HG02938 (cell line): ENCODE measurements around the gene RILPL1.
"Not testable (repeated sequence)": the region's sequence is repeated elsewhere in the genome, so short reads cannot be mapped to it uniquely, and the experiment has no call there.

Experiments
- ATAC-seq: cut with Tn5 transposase; IDR thresholded peaks from one replicate; pipeline ENCODE4 v1.9.1; 2021; ENCODE audit warnings: mild to moderate bottlenecking, moderate library complexity; ENCODE audit not compliant: unreplicated experiment

RILPL1 gene

DNA sequence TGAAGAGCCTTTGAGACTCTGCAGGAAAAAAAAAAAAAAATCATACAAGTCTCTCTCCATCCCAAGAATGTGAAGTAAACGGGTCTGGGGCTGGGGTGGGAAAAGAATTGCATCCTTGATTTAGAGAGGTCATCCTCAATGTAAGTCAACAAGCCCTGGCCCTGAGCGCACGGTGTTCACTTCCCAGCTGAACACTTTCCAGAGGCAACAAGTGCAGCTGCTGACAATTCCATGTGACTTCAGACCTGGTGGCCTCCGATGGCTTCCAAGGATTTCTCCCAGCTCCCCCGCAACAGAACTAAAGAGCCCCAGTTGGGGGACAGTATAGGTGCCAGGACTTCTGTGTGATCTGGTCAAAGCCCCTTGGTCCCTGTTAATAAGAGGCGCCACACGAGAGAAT lies 2.4 kb downstream of the RILPL1 start:
- ATAC-seq = no peak

- ATAC-seq = no peak
These were observed 2.9 kb downstream of the RILPL1 start for GRCh38 chr12:123530668-123531067.

DNA sequence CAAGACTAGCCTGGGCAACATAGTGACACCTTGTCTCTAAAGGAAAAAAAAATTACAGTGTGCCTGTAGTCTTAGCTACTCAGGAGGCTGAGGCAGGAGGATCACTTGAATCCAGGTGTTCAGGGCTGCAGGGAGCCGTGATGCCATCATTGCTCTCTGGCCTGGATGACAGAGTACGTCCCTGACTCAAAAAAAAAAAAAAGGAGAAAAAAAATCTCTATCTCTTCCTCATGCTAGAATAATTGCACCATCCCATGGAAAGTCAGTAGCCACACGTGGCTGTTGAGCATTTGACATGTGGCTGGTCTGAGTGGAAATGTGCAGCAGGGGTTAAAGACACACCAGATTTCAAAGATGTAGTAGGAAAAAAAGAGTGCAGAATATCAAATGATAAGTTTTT lies 3.8 kb downstream of the RILPL1 start:
- ATAC-seq = no peak

GRCh38 chr12:123528858-123529257 lies 4.7 kb downstream of the RILPL1 start:
- no peak for ATAC-seq

DNA sequence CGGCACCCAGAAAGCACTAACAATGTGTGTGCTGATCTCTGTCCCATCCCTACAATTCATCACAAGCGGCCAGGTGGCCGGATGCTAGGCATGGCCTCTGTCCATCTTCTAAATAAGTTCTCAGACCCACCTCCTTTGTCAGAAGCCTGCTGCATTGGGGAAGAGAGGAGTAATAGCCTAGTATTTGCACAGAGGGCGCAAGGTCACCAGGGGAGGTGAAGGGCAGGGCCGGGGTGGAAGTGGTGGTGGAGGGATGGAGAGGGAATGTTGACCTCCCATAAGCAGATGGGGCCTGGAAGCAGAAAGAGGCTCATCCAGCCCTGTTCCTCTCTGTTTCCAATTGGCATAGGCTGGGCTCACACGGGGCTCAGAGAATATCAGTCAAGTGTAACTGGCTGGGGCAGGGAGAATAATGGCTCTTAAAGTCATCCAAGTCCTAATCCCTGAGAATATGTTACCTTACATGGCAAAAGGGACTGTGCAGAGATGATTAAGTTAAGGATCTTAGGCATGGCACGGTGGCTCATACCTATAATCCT lies 6.9 kb downstream of the RILPL1 start:
- no peak for ATAC-seq

DNA sequence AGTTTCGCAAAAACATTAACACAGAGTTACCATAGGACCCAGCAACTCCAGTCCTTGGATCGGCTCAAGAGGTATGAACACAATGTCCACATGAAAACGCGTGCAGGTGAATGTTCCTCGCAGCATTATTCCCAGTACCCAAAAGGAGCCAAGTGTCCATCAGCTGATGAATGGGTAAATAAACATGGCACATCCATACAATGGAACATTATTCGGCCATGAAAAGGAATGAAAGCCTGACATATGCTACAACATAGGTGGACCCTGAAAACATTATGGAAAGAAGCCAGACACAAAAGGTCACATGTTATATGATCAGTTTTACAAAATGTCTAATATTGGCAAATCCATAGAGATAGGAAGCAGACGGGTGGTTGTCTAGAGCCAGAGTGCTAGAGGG lies 9.1 kb downstream of the RILPL1 start:
- ATAC-seq = no peak

DNA sequence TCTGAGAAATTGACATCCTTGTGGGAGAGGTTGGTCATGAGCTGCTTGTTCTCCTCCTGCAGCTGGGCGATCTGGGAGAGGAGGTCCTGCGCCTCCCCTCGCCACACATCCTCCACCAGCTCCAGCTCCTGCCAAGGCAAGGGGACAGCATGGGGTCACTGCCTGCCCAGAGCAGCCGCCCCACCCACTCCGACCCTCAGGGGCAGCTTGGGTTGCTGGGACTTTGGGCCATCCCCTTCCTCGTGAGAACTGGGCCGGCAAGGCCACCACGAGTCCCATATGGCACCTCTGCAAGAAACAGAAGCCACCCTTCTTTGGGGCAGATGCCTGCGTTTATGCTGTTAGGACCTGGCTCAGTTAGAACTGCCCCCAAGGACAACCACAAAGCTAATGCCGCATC lies 10.0 kb downstream of the RILPL1 start:
- ATAC-seq = no peak

- no peak for ATAC-seq
These were observed 11.4 kb downstream of the RILPL1 start for GRCh38 chr12:123522164-123522563.

DNA sequence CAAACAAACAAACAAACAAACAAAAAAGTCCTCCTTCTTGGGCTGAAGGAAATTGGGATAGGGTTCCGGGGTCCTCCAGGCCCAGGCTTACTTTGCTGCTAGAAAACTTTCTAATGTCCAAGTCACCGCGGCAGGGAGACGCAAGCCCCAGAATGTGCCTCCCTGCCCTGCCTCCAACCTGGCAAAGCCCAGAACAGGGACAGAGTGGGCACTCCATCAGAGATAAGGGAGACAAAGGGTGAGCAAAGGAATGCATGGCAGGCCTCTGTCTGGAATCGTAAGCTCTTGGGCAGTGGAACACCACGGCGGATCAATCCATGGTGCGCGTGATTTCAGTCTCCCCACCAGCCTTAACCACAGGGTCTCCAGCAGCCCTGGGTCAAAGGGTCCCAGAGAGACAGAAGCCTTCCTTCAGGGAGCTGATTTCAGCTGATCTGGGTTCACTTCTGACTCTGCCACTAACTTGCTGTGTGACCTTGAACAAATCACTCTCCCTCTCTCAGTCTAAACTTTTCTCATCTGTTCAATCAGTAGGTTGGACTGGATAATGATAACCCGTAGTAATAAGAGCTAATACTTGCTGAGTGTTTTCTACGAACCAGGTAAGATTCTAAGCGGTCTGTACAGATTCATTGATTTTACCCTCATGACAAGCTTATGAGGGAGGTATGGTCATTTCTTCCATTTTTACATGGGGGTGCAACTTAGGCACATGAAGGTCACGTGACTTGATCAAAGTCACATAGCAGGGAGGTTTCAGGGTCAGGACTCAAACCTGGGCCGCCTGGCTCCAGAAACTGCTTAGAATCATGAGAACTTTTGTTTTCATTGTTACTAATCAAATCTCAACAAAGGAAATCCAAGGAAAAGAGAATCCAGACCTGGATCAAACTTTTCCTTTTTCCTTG lies 12.7 kb downstream of the RILPL1 start:
- ATAC-seq = no peak

DNA sequence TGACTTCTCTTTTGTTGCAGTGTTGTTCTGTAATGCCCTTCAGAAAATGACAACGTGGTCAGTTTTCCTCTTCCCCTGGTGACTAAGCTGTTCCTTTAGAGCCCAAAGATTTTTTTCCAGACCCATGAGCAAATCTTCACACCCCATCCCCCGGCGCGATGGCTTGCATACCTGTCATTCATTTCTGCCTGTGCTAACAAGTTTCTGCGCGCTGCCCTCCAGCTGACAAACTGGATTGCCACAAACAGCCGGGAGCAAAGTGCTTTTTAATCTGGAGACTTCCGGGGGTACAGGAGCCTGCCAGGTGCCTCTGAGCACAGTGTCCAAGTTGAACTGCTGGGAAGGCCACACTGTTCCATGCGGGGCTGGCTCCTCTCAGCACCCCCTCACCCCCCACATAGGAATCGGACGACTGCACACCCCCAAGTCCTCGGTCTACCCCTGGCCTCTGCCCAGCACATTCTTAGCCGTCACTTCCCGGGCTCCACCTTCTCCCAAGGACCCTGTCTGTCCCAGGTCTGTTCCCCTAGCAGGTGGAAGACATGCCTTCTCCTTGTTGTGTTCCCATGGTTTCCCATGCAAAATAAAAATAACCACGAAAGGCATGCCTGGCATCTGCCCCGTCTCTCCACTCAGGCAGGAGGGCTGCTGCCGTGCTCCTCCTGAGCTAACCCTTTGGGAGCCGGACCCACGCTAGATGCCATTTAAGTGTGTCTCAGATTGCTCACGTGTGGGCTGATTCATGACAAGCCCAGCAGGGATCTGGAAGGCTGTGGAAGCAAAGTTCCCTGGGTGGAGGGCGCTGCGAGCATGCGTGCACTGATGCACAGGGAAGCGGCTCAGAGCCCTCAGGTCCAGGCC lies 14.1 kb downstream of the RILPL1 start:
- no peak for ATAC-seq

DNA sequence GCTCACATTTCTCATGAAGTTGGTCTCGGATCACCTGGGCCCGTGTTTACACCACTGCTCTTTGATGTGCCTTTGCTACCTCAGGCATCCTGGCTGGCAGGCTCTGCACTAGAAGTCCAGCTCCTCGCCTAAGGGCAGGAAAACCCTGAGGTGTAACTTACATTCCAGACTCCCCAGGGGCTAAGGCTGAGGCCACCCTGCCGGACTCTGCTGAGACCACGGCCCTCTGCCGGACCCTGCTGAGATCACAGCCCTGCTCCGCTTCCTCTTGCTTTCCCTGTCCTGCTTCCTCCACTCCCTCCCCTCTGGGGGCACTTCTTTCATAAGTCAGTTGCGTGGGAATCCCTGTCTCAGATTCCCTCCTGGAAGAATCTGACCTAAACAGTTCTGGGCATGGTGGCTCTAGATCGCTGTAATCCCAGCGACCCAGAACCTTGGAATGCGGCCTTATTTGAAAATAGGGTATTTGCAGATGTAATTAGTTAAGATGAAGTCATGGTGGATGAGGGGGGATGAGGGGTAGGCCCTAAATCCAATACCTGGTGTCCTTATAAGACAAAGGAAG lies 17.2 kb downstream of the RILPL1 start:
- ATAC-seq = no peak

- ATAC-seq = not testable (repeated sequence)
These were observed 18.8 kb downstream of the RILPL1 start for GRCh38 chr12:123514582-123515221.

DNA sequence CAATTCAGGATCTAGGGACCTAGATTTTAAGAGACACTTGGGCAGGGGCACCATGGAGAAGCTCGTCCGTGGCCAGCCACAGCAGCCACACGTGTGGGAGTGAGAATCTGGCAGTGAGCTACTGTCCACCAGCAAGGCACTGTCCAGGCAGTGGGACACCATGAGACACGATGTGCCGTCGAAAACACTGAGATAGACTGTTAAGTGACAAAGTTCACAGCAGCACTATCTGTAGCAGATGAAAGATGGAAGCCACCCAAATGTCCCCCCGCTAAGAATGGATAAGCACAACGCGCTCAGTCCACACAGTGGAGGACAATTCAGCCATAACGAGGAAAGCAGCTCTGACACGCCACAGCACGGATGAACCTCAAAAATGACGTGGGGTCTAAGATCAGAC lies 19.7 kb downstream of the RILPL1 start:
- no peak for ATAC-seq

DNA sequence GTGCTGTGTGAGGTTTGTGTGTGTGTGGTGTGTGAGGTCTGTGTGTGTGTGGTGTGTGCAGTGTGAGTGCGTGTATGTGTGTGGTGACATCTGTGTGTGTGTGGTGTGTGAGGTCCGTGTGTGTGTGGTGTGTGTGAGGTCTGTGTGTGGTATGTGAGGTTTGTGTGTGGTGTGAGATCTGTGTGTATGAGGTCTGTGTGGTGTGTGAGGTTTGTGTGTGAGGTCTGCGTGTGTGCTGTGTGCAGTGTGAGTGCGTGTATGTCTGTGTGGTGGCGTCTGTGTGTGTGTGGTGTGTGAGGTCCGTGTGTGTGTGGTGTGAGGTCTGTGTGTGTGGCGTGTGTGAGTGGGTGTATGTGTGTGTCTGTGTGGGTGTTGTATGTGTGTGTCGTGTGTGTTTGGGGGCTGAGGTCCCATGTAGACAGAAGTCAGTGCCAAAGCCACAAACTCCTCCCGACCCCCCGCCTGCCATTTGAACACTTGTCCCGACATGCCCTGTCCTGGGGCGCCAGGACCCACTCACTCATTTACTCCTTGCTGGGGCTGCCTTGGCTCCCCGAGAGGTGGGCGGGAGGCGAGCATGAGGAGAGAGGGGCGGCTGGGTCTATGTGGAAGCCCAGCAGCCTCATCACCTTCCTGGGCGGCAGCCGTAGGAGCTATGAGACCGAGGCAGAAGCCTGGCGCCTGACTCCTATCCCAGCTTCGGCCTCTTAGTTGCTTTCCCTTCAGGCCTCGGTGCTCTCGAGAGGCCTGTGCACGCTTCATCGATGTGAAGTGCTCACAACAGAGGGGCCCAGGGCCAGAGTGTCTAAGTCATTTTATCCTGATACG lies 20.5 kb downstream of the RILPL1 start:
- no peak for ATAC-seq

DNA sequence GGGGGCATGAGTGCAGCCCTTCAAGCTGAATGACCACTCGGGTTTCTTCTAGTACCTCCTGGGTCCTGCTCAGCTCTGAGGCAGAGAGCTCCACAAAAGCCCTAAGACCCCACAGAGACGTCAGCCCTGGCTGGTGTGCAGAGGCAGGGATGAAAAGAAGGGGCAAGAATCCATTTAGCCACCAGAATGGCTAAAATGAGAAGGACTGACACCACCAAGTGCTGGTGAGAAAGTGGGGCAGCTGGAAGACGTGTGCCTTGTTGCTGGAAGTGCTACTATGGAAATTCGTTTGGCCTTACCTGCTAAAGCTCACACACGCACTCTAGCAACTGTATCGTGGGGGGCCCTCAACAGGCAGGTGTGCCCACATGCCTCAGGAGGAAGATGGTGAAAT lies 26.7 kb downstream of the RILPL1 start:
- ATAC-seq = no peak

DNA sequence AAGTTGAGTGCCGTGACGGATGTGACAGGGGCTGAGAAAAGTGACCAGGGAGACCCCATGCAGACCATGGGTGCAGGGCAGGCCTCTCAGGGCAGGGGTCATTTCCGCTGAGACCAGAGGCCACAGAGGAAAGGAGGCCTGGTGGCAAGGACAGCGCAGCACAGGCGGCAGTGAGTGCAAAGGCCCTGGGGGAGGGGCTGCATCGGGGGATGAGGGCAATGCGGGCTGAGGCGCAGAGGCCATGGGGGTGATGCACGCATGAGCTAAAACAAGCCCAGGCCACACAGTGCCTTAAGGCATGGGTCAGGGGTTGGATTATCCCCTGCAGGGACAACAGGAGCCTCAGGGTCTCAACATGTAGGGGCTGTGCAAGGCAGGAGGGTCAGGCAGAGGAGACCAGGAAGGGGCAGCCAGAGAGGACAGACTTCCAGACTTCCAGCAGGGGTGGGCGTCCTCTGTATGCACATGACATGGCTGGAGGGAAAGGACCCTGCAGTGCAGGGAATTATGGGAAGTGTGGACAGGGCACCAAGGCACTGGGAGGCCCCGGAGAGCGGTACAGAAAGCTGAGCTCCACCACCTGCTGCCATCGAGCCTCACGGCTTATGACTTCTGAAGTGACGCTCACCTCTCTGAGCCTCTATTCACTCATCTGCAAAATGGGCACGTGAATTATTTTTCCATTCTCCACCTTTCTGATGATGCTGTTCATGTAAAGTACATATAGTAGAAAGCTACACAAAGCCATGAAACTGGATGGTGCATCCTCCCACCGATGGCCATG lies 27.3 kb downstream of the RILPL1 start:
- ATAC-seq = no peak

DNA sequence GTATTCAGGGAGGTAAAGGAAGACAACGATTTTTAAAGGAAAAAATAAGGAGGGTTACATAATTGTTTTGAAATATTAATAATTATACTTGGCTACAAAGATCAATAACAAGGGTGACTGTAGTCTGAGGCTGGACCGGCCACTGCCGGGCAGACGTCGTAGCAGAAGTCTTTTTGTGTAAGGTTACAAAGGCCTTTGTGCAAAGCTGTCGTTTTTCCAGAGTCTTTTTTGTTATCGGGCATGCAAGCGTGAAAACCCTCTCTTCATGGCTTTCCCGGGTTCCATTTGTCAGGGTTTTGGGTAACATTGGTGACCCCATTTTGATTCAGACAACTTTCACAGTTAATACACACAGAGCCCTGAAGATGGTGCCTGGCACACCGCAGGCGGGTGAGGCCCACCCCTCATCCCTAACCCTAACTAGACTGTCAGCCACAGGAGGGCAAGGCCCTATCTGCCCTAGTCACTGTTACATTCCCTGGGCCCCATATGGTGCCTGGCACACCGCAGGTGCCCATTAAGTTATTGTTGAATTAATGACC lies 31.3 kb downstream of the RILPL1 start:
- no peak for ATAC-seq

DNA sequence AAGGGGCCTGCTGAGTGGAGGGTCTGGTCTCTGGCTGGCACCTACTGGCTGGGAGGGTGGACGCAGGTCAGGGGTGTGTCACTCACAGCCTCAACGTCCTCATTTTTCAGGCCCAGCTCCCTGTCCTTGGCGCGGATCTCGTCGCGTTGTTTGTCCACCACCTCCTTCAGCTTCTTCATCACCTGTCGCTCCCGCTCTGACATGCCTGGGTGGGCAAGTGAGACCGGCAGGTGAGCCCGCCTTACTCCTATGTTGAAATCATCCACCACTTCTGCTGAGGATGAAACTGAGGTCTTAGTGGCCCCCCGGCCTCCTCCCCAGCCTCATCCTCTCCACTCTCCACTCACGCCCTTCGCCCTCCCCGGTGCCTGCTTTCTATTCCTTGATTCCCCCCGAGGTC lies 34.2 kb downstream of the RILPL1 start:
- ATAC-seq = no peak
